Left hindlimb (tissue), 1 donor: ENCODE measurements around the gene NOP56.

ENCODE experiments used
- DNase-seq: peaks from one replicate; pipeline ENCODE4 v3.0.0-alpha.2; 2018

Gene NOP56

GRCh38 chr20:2706688-2707352, 54.4 kb downstream of the NOP56 start:
- DNase-seq: no peak

GRCh38 chr20:2707353-2708072, 55.1 kb downstream of the NOP56 start:
- no peak for DNase-seq
